ENCODE results near the gene SLC25A13.

The SLC25A13 gene

DNA sequence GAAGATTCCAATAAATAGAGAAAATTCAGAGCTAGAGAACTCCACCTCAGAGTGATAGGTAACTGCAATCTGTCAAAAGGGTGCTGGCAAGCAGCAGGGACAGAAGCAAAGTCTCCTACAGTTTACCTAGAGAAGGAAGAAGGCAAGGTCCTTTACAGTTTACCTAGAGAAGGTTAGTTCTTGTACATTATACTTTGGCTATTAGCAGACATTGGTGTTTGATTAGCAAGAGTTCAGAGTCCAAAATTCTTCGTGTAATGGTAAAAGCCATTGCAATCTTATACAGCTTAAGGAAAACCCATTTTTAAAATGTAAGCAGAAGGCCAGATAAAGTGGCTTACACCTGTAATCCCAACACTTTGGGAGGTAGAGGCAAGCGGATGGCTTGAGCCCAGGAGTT lies 45.9 kb downstream of the SLC25A13 start:
- in situ Hi-C loops (cut with HindIII; ENCODE audit: low sequenced_read_pairs): no loop called here
- no peak overlapping the region for H3K4me3 ChIP-seq (ENCODE audit: low read depth, low read length)
- DNase-seq (ENCODE audit: low read depth, low spot score): no peak
- no peak for TF ChIP-seq CTCF (IDR thresholded peaks at IDR 0.05; ENCODE audit: low read depth, low read length)

GRCh38 chr7:96273716-96274115 lies 48.2 kb downstream of the SLC25A13 start:
- H3K4me3 ChIP-seq (ENCODE audit: low read depth, low read length): no peak overlapping the region
- peak; percentile 14 for DNase-seq (ENCODE audit: low read depth, low spot score)
- no peak for TF ChIP-seq CTCF (IDR thresholded peaks at IDR 0.05; ENCODE audit: low read depth, low read length)
- in situ Hi-C loops (cut with HindIII; ENCODE audit: low sequenced_read_pairs): no loop called here

DNA sequence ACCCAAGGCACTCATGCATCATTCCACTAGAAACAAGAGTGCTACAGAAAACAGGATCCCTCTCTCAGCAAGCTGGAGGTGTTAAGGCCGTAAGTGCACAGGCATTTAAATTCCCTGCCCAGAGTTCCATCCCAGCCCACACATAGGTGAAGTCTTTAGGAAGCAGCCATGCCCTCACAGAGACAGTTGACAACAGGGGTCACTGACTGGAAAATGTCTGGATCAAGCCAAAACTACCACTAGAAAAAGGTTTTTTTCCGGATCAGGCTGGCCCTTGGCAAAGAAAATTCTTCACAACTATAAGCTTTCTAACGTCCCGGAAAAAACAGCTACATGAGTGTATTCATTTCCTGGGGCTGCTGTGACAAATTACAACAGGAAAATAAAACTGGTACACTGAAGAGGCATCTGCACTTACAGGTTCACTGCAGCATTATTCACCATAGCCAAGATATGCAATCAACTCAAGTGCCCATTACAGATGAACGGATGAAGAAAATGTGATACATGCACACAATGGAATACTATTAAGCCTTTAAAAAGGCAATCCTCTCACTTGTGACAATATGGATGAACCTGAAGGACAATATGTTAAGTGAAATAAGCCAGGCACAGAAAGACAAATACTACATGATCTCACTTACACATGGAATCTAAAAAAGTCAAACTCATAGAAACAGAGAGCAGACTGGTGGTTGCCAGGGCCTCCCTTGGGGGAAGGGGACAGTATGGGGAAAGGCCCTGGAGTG lies 52.5 kb downstream of the SLC25A13 start:
- DNase-seq (ENCODE audit: low read depth, low spot score): no peak
- no peak for TF ChIP-seq CTCF (IDR thresholded peaks at IDR 0.05; ENCODE audit: low read depth, low read length)
- H3K4me3 ChIP-seq (ENCODE audit: low read depth, low read length): no peak overlapping the region
- in situ Hi-C loops (cut with HindIII; ENCODE audit: low sequenced_read_pairs): no loop called here

GRCh38 chr7:96266580-96266979 lies 55.3 kb downstream of the SLC25A13 start:
- no peak for DNase-seq (ENCODE audit: low read depth, low spot score)
- H3K4me3 ChIP-seq (ENCODE audit: low read depth, low read length): no peak overlapping the region
- in situ Hi-C loops (cut with HindIII; ENCODE audit: low sequenced_read_pairs): no loop called here
- no peak for TF ChIP-seq CTCF (IDR thresholded peaks at IDR 0.05; ENCODE audit: low read depth, low read length)

DNA sequence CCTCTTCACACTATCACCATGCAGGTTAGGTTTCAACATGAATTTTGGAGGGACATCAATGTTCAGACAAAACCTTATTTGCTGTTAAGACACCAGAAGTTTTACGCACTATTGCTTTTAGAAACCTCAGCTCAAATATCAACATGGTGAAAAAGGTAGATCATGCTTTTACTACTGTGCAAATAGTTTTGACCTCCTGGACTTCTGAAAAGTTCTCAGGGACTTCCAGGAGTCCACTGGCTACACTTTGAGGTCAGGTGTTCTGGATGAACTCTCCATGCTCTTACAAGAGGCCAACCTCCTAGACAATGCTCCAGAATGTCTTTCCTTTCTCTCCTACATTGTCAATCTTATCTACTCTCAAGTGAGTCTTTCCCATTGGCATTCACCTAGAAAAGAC lies 55.9 kb downstream of the SLC25A13 start:
- in situ Hi-C loops (cut with HindIII; ENCODE audit: low sequenced_read_pairs): no loop called here
- H3K4me3 ChIP-seq (ENCODE audit: low read depth, low read length): no peak overlapping the region
- DNase-seq (ENCODE audit: low read depth, low spot score): no peak
- TF ChIP-seq CTCF (IDR thresholded peaks at IDR 0.05; ENCODE audit: low read depth, low read length): no peak

GRCh38 chr7:96253964-96254363 lies 67.9 kb downstream of the SLC25A13 start:
- no peak for DNase-seq (ENCODE audit: low read depth, low spot score)
- in situ Hi-C loops (cut with HindIII; ENCODE audit: low sequenced_read_pairs): no loop called here
- TF ChIP-seq CTCF (IDR thresholded peaks at IDR 0.05; ENCODE audit: low read depth, low read length): no peak
- no peak overlapping the region for H3K4me3 ChIP-seq (ENCODE audit: low read depth, low read length)
